Astrocyte of the spinal cord (primary cell): ENCODE measurements around the gene ADAMTSL4.
A peak's percentile ranks its signal among the peaks of the same experiment; 100 is the strongest.

Experiments used
- DNase-seq: peaks from one replicate; pipeline ENCODE4 v3.0.0; 2011; ENCODE audit warnings: low read depth, low spot score
- H3K4me3 ChIP-seq: 2 replicates; pipeline ENCODE4 v1.5.1; 2011; ENCODE audit warnings: low read depth, mild to moderate bottlenecking, low read length, moderate library complexity
- in situ Hi-C: cut with HindIII; loops from 2 replicates; pipeline ENCODE4 v1.10.0; 2017; ENCODE audit warnings: low sequenced_read_pairs
- TF ChIP-seq, protein P1 (sequence below): IDR thresholded peaks from 2 replicates; pipeline ENCODE4 v1.5.1; 2012; ENCODE audit warnings: low read depth, mild to moderate bottlenecking, low read length, inconsistent platforms

The ADAMTSL4 gene

DNA sequence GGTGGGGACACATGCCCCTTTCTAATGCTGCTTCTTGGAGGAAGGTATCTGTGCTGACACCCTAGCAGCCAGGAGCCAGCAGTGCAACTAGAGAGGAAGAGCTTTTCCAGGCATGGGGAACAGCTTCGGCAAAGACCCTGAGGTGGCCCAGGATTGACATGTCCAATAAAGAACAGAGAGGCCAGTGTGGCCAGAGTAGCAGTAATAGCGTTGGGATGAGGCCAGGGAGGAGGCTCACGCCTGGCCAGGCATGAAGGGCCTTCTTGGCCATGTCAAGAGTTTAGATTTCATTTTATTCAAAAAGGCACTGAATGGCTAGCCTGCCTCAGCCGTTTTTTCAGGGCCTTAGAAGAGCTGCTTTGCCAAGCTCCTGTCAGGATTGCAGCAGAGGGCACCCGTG lies 16.3 kb upstream of the ADAMTSL4 start:
- no peak for DNase-seq
- no peak overlapping the region for H3K4me3 ChIP-seq
- TF ChIP-seq, protein P1, sequence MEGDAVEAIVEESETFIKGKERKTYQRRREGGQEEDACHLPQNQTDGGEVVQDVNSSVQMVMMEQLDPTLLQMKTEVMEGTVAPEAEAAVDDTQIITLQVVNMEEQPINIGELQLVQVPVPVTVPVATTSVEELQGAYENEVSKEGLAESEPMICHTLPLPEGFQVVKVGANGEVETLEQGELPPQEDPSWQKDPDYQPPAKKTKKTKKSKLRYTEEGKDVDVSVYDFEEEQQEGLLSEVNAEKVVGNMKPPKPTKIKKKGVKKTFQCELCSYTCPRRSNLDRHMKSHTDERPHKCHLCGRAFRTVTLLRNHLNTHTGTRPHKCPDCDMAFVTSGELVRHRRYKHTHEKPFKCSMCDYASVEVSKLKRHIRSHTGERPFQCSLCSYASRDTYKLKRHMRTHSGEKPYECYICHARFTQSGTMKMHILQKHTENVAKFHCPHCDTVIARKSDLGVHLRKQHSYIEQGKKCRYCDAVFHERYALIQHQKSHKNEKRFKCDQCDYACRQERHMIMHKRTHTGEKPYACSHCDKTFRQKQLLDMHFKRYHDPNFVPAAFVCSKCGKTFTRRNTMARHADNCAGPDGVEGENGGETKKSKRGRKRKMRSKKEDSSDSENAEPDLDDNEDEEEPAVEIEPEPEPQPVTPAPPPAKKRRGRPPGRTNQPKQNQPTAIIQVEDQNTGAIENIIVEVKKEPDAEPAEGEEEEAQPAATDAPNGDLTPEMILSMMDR = no peak
- in situ Hi-C loops = no loop called here

DNA sequence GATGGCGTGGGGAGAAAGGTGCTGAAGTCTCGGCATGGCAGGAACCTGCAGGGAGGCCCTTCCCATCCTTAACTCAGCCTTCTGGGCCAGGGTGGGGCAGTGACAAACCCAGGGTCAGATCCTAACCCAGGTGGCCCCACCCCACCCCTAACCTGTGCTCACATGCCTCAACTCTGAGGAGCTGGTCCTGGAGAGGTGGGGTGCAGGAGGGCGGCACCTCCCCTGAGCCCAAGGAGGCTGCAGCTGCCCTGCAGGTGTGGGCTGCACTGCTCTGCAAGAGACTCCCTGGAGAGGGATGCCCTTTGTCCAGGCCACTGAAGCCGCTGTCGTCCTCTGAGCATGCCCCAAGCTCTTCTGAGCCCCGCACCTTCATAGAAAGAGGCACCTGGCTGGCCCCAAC lies 15.2 kb upstream of the ADAMTSL4 start:
- H3K4me3 ChIP-seq = no peak overlapping the region
- TF ChIP-seq, protein P1 = no peak
- DNase-seq = no peak
- in situ Hi-C loops = no loop called here

DNA sequence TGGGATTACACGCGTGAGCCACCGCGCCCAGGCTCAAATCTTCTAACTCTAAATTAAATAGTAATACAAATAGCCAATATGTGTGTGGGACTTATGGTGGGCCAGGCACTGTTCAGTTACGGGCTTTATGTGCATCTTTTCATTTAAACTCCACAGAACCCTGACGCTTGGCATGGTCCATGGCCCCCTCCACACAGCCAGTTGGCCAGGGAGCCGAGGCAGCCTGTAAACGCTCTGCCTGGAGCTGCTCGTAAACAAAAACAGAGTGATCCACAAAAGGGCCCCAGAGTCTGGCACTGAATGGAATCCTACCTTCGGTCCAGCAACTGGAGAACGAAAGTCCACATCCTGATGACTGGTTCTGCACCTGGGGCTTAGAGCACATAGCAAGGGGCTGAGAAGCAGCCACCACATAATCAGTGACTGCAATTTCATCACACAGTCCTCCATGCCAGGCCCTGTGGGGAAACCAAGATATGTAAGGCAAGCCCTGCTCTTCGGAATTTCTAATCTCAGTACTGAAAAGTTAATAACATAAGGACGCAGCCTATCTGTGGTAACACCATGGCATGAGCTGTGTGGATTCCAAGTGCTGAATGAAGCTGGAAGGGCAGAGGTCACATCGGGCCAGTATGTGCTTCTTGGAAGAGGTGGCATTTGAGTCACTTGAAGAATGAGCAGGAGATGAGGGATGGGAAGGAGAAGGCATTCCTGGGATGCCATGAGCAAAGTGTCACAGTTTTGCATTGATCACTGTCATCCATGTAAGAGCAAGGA lies 13.5 kb upstream of the ADAMTSL4 start:
- peak; percentile 23 for DNase-seq
- in situ Hi-C loops = no loop called here

DNA sequence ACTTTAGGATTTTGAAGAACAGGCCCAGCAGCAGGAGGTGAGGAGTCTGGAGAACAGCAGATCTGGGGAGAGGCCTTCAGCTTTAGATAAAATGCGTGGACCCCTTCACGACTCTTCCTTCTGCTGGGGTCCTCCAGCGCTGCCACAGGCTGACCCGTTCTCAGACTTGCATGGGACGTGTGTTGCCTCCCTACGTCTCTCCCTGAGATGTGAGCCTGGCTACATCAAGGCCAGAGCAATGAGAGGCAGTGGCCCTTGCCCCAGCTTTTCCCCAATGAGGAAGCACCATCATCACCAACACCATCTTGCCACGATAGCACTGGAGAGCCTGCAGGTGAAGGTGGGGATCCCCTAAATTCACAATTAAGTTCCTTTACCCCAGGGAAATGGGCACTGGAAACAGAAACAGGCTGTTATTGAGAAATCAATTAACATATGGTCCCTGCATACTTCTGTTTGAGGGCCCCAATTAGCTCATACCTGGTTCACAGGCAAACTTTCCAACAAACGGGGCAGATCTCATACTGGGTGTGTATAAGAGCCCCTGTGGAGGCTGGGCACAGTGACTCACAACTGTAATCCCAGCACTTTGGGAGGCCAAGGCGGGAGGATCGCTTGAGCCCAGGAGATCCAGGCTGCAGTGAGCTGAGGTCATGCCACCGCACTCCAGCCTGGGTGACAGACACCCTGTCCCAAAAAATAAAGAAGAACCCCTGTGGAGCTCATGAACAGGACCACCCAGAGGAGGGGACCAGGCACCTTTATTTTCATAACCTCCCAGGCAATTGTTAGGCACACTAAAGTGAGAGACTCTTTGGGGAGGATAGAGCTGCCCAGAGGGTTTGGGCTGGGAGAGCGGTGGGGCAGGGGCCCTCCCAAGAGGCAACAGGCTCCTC lies 12.1 kb upstream of the ADAMTSL4 start:
- in situ Hi-C loops = no loop called here
- no peak overlapping the region for H3K4me3 ChIP-seq
- TF ChIP-seq, protein P1 = no peak
- DNase-seq = no peak

More for the DNA sequence above, 13.5 kb upstream of the ADAMTSL4 start:
- TF ChIP-seq, protein P1 = no peak
- H3K4me3 ChIP-seq = no peak overlapping the region

DNA sequence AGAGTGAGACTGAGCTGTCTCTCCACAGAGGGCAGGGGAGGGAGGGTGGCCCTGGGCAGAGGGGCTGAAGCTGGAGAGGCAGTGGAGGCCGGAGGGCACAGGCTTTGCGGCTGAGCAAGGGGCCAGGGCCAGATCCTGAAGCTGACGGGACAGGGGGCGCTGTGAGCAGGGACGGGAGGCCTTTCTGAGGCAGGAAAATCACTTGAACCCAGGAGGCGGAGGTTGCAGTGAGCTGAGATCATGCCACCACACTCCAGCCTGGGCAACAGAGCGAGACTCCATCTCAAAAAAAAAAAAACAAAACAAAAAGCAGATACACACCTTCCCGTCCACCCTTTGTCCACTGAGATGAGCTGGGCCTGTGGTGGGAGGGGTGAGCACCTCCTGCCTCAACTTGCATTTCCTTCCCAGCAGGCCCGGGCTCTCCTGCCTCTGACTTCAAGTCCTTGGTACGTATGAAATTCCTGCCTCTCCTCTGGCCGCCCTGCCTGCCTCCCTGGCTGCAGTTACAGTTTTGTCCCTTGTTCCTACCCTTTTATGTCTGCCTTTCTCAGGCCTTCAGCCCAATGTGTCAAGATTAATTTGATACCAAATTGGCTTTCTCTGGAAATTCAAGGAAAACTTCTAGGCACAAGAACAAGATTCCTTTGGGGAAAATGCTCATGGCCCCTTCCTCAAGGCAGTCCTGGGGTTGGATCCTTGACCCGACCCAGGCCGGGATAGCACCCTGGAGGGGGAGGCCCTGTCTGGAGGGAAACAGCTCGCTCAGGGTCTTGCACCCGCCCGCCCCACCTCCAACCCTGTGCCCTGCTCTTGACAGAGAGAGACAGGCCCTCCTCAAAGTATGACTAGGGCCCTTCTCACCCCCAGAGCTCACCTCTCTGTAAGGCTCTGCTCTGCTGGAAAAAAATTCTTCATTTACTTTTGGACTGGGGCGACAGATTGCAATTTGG lies 11.2 kb upstream of the ADAMTSL4 start:
- DNase-seq = peak; percentile 67
- in situ Hi-C loops = no loop called here
- TF ChIP-seq, protein P1 = no peak
- no peak overlapping the region for H3K4me3 ChIP-seq
